Measurements from ENCODE around the gene ATP6V1C2.
A peak's percentile ranks its signal among the peaks of the same experiment; 100 is the strongest.

The ATP6V1C2 gene

DNA sequence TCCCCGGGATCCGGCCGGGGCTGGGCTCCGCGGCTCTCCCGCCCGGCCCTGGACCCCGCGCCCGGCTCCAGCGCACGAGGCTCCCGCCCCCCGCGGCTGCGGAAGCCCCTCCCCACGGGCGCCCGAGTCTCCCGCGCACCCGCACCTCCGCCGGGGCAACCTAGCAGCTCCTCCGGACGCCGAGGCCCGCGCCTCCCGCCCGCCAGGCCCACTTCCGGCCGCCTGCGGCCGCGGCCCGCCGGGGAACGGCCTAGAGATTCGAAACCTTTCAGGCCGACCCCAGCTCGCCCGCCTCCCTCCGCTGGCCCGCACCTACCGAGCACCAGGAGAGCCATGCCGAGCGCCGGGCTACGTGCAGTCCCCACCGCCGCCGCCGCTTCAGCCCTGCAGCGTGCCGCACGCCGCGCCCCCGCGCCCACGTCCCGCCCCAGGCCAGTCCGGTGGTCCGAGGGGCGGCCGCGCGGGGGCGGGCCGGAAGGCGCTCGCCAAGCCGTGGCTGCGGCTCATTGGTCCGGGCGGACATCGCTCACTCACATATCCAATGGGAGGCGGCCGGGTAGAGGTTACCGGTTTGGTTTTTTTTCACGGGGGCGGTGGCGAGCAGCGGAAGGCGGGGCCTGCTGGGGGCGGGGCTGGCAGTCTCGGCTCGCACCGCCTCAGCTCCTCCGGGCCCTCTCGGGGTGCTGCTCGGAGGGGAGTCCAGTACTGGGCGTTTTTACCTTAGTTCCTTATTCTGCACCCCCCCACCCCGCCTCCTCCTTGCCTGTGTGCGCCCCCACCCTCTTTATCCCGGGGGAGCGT lies 91.1 kb downstream of the ATP6V1C2 start, which contains the start of gene PDIA6 (continued):
- TF ChIP-seq, protein P1, sequence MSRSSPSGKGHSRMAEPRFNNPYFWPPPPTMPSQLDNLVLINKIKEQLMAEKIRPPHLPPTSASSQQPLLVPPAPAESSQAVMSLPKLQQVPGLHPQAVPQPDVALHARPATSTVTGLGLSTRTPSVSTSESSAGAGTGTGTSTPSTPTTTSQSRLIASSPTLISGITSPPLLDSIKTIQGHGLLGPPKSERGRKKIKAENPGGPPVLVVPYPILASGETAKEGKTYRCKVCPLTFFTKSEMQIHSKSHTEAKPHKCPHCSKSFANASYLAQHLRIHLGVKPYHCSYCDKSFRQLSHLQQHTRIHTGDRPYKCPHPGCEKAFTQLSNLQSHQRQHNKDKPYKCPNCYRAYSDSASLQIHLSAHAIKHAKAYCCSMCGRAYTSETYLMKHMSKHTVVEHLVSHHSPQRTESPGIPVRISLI (tag by site-specific recombination; IDR thresholded peaks at IDR 0.05): peak; percentile 90
- no peak for TF ChIP-seq ZNF23 (tag by site-specific recombination; IDR thresholded peaks at IDR 0.05; ENCODE audit: borderline replicate concordance)
- 0 out of 2 replicates have a peak, but pooled peaks have one; percentile 10 for TF ChIP-seq ZSCAN30 (tag by site-specific recombination; IDR thresholded peaks at IDR 0.05)
- TF ChIP-seq ZBTB20 (tag by site-specific recombination; IDR thresholded peaks at IDR 0.05): peak; percentile 87
- TF ChIP-seq, protein P2, sequence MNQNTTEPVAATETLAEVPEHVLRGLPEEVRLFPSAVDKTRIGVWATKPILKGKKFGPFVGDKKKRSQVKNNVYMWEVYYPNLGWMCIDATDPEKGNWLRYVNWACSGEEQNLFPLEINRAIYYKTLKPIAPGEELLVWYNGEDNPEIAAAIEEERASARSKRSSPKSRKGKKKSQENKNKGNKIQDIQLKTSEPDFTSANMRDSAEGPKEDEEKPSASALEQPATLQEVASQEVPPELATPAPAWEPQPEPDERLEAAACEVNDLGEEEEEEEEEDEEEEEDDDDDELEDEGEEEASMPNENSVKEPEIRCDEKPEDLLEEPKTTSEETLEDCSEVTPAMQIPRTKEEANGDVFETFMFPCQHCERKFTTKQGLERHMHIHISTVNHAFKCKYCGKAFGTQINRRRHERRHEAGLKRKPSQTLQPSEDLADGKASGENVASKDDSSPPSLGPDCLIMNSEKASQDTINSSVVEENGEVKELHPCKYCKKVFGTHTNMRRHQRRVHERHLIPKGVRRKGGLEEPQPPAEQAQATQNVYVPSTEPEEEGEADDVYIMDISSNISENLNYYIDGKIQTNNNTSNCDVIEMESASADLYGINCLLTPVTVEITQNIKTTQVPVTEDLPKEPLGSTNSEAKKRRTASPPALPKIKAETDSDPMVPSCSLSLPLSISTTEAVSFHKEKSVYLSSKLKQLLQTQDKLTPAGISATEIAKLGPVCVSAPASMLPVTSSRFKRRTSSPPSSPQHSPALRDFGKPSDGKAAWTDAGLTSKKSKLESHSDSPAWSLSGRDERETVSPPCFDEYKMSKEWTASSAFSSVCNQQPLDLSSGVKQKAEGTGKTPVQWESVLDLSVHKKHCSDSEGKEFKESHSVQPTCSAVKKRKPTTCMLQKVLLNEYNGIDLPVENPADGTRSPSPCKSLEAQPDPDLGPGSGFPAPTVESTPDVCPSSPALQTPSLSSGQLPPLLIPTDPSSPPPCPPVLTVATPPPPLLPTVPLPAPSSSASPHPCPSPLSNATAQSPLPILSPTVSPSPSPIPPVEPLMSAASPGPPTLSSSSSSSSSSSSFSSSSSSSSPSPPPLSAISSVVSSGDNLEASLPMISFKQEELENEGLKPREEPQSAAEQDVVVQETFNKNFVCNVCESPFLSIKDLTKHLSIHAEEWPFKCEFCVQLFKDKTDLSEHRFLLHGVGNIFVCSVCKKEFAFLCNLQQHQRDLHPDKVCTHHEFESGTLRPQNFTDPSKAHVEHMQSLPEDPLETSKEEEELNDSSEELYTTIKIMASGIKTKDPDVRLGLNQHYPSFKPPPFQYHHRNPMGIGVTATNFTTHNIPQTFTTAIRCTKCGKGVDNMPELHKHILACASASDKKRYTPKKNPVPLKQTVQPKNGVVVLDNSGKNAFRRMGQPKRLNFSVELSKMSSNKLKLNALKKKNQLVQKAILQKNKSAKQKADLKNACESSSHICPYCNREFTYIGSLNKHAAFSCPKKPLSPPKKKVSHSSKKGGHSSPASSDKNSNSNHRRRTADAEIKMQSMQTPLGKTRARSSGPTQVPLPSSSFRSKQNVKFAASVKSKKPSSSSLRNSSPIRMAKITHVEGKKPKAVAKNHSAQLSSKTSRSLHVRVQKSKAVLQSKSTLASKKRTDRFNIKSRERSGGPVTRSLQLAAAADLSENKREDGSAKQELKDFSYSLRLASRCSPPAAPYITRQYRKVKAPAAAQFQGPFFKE (tag by site-specific recombination; IDR thresholded peaks at IDR 0.05; ENCODE audit: borderline replicate concordance): no peak
- peak; percentile 88 for TF ChIP-seq SP2 (tag by site-specific recombination; IDR thresholded peaks at IDR 0.05)
- no peak for TF ChIP-seq ZNF426 (tag by site-specific recombination; IDR thresholded peaks at IDR 0.05)
- no peak for TF ChIP-seq ZNF169 (tag by site-specific recombination; IDR thresholded peaks at IDR 0.05)
- no peak for TF ChIP-seq SCRT2 (tag by site-specific recombination; IDR thresholded peaks at IDR 0.05)
- no peak for TF ChIP-seq KLF16 (tag by site-specific recombination; IDR thresholded peaks at IDR 0.05)
- TF ChIP-seq ZFP37 (tag by site-specific recombination; IDR thresholded peaks at IDR 0.05): no peak
- TF ChIP-seq KLF8 (tag by site-specific recombination; IDR thresholded peaks at IDR 0.05): peak; percentile 70; the same call in 1 of the 2 replicates
- no peak for TF ChIP-seq ZNF670 (tag by site-specific recombination; IDR thresholded peaks at IDR 0.05; ENCODE audit: low read depth)
- no peak for TF ChIP-seq ZNF404 (tag by site-specific recombination; IDR thresholded peaks at IDR 0.05)
- TF ChIP-seq ZNF302 (tag by site-specific recombination; IDR thresholded peaks at IDR 0.05; ENCODE audit: low read depth): no peak
- peak; percentile 68; the same call in 1 of the 2 replicates for TF ChIP-seq KLF10 (tag by site-specific recombination; IDR thresholded peaks at IDR 0.05)
- no peak for TF ChIP-seq ZNF501 (tag by site-specific recombination; IDR thresholded peaks at IDR 0.05)
- TF ChIP-seq ZNF48 (tag by site-specific recombination; IDR thresholded peaks at IDR 0.05): no peak
- no peak for TF ChIP-seq ZNF2 (tag by site-specific recombination; IDR thresholded peaks at IDR 0.05)
- TF ChIP-seq, protein P3, sequence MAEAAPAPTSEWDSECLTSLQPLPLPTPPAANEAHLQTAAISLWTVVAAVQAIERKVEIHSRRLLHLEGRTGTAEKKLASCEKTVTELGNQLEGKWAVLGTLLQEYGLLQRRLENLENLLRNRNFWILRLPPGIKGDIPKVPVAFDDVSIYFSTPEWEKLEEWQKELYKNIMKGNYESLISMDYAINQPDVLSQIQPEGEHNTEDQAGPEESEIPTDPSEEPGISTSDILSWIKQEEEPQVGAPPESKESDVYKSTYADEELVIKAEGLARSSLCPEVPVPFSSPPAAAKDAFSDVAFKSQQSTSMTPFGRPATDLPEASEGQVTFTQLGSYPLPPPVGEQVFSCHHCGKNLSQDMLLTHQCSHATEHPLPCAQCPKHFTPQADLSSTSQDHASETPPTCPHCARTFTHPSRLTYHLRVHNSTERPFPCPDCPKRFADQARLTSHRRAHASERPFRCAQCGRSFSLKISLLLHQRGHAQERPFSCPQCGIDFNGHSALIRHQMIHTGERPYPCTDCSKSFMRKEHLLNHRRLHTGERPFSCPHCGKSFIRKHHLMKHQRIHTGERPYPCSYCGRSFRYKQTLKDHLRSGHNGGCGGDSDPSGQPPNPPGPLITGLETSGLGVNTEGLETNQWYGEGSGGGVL (tag by site-specific recombination; IDR thresholded peaks at IDR 0.05): no peak
- TF ChIP-seq, protein P4, sequence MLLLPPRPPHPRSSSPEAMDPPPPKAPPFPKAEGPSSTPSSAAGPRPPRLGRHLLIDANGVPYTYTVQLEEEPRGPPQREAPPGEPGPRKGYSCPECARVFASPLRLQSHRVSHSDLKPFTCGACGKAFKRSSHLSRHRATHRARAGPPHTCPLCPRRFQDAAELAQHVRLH (tag by site-specific recombination; IDR thresholded peaks at IDR 0.05): no peak
- peak; percentile 68; the same call in 1 of the 2 replicates for TF ChIP-seq GLIS1 (tag by site-specific recombination; IDR thresholded peaks at IDR 0.05)
- TF ChIP-seq MYNN (tag by site-specific recombination; IDR thresholded peaks at IDR 0.05; ENCODE audit: borderline replicate concordance): no peak
- no peak for TF ChIP-seq SETDB1 (IDR thresholded peaks at IDR 0.05; ENCODE audit: insufficient read length, low read length)
- no peak for TF ChIP-seq ZNF211 (tag by site-specific recombination; IDR thresholded peaks at IDR 0.05; ENCODE audit: low read depth)
- no peak for TF ChIP-seq ZNF629 (tag by site-specific recombination; IDR thresholded peaks at IDR 0.05)
- no peak for TF ChIP-seq ZNF10 (tag by site-specific recombination; IDR thresholded peaks at IDR 0.05)
- TF ChIP-seq ZNF76 (tag by site-specific recombination; IDR thresholded peaks at IDR 0.05; ENCODE audit: borderline replicate concordance, low read depth): no peak
- TF ChIP-seq, protein P5, sequence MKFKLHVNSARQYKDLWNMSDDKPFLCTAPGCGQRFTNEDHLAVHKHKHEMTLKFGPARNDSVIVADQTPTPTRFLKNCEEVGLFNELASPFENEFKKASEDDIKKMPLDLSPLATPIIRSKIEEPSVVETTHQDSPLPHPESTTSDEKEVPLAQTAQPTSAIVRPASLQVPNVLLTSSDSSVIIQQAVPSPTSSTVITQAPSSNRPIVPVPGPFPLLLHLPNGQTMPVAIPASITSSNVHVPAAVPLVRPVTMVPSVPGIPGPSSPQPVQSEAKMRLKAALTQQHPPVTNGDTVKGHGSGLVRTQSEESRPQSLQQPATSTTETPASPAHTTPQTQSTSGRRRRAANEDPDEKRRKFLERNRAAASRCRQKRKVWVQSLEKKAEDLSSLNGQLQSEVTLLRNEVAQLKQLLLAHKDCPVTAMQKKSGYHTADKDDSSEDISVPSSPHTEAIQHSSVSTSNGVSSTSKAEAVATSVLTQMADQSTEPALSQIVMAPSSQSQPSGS (tag by site-specific recombination; IDR thresholded peaks at IDR 0.05; ENCODE audit: low read depth): no peak

Data from HEK293 (cell line).